ENCODE measurements around the gene CACNG3. TPM values are rescaled to one million over a fixed set of nuclear protein-coding genes. Genes with fewer than 3 reads are reported as not detected.

The CACNG3 gene
- total RNA-seq, 1 experiment from 2014 or later: not detected

- Histone ChIP-seq H3K79me2 (ENCODE audit: insufficient read depth, low read length) (no peaks in the 10 kb centered on the region), H3T11ph (ENCODE audit: low read length) (no peak overlapping the region), H3K9me3 (ENCODE audit: control insufficient read depth, low read depth, low read length) (no peaks in the 10 kb centered on the region), H3K56ac (ENCODE audit: insufficient read length, low read depth, low read length) (no peak overlapping the region), H2BK20ac (ENCODE audit: low read depth, low read length, poor library complexity, severe bottlenecking) (no peak overlapping the region), H2AFZ (ENCODE audit: low read length) (no peak overlapping the region), H2BK15ac (ENCODE audit: low read depth, low read length) (no peak overlapping the region), H3K79me1 (ENCODE audit: insufficient read depth, low read depth, low read length, poor library complexity, severe bottlenecking) (no peaks in the 10 kb centered on the region), H2BK12ac (ENCODE audit: insufficient read length, low read depth, low read length) (no peak overlapping the region), H3K4ac (ENCODE audit: low read depth, low read length) (no peak overlapping the region), H3K4me1 (ENCODE audit: insufficient read depth, low read length) (no peaks in the 10 kb centered on the region), H3K27me3 (ENCODE audit: insufficient read depth, low read length) (no peaks in the 10 kb centered on the region), H3K23me2 (ENCODE audit: insufficient read length, low read depth, low read length, poor library complexity, severe bottlenecking) (no peaks in the 10 kb centered on the region), H3K14ac (ENCODE audit: insufficient read depth, low read length) (no peak overlapping the region), H4K20me1 (ENCODE audit: control insufficient read depth, insufficient read depth, insufficient read length) (no peaks in the 10 kb centered on the region), H4K5ac (ENCODE audit: insufficient read length, low read depth, low read length) (no peak overlapping the region), H3K23ac (ENCODE audit: insufficient read length, low read depth, low read length) (no peak overlapping the region), H4K91ac (ENCODE audit: insufficient read length, low read depth, low read length) (no peak overlapping the region), H3K27ac (ENCODE audit: insufficient read length, low read depth, low read length) (no peak overlapping the region), H3K18ac (ENCODE audit: insufficient read length, low read depth, low read length) (no peak overlapping the region), H3K4me2 (ENCODE audit: insufficient read depth, insufficient read length, low read length) (no peak overlapping the region), H2BK120ac (ENCODE audit: low read depth, low read length, poor library complexity, severe bottlenecking) (no peak overlapping the region), H2AK5ac (ENCODE audit: insufficient read length, low read length) (no peak overlapping the region), H4K8ac (replicated peaks; ENCODE audit: insufficient read length, low read depth, low read length) (no peak overlapping the region), H3K9ac (ENCODE audit: extremely low read depth, insufficient read length, low read length) (no peak overlapping the region), H2BK5ac (ENCODE audit: insufficient read length, low read length) (no peak overlapping the region)
- Mint-ChIP-seq H3K4me1 (no peaks in the 10 kb centered on the region), H3K27ac (no peak overlapping the region), H3K36me3 (ENCODE audit: insufficient read depth in 1 of 3, low read depth in 3 of 3) (no peaks in the 10 kb centered on the region), H3K27me3 (ENCODE audit: low read depth) (peaks cover 16% of the 10 kb centered on the region), H3K4me3 (no peak overlapping the region), H3K9me3 (no peaks in the 10 kb centered on the region; a peak in 1 of 5 replicates)
- DNase-seq: no peak
- no peak for TF ChIP-seq CTCF (conservative IDR thresholded peaks at IDR 0.05)
- no CpG with 5 or more reads among the region's 4 CpGs for WGBS (ENCODE audit: extremely low coverage, insufficient read length, low lambda C conversion rate)
These were observed 25.3 kb downstream of the CACNG3 start for GRCh38 chr16:24281466-24281865.
